HepG2 (cell line): Measurements from ENCODE around the gene NFX1. TPM values are rescaled to one million over a fixed set of nuclear protein-coding genes. Genes with fewer than 3 reads are reported as not detected.
"Not testable (repeated sequence)": the region's sequence is repeated elsewhere in the genome, so short reads cannot be mapped to it uniquely, and the experiment has no call there.

Experiments used
- FOSL2 ChIP-seq: sonication (generic); formaldehyde crosslinking; IDR thresholded peaks from 2 replicates; pipeline ENCODE4 v1.4.0; 2020; ENCODE audit warnings: missing genetic modification reagents
- GATAD1 ChIP-seq: IDR thresholded peaks from 2 replicates; pipeline ENCODE4 v1.6.1; 2016; ENCODE audit warnings: missing genetic modification reagents, missing compliant biosample characterization
- GATAD2A ChIP-seq: IDR thresholded peaks from 2 replicates; pipeline ENCODE4 v1.6.1; 2016
- HINFP ChIP-seq: sonication (generic); formaldehyde crosslinking; IDR thresholded peaks from 2 replicates; pipeline ENCODE4 v1.4.0; 2020; ENCODE audit warnings: low read depth, mild to moderate bottlenecking, missing genetic modification reagents
- HMG20A ChIP-seq: IDR thresholded peaks from 2 replicates; pipeline ENCODE4 v1.6.1; 2016; ENCODE audit warnings: borderline replicate concordance
- HOMEZ ChIP-seq: IDR thresholded peaks from 2 replicates; pipeline ENCODE4 v1.6.1; 2016; ENCODE audit warnings: low read depth
- KAT8 ChIP-seq: IDR thresholded peaks from 2 replicates; pipeline ENCODE4 v1.6.1; 2016; ENCODE audit warnings: missing genetic modification reagents, missing compliant biosample characterization
- KLF16 ChIP-seq, 2 experiments: sonication (generic) in 1 of 2; formaldehyde crosslinking in 1 of 2; IDR thresholded peaks; 2 replicates each; pipeline versions ENCODE4 v1.6.1 to v1.8.0; 2016 to 2023; ENCODE audit warnings: missing genetic modification reagents in 2 of 2, missing compliant biosample characterization in 1 of 2
- MAFF ChIP-seq: IDR thresholded peaks from 2 replicates; pipeline ENCODE4 v1.6.1; 2011; ENCODE audit warnings: low read depth, low read length, improper control_type of control experiment
- MAX ChIP-seq: IDR thresholded peaks from 2 replicates; pipeline ENCODE4 v1.6.1; 2012; ENCODE audit warnings: inconsistent platforms
- PITX1 ChIP-seq: sonication (generic); formaldehyde crosslinking; IDR thresholded peaks from 2 replicates; pipeline ENCODE4 v1.5.1; 2020; ENCODE audit warnings: mild to moderate bottlenecking, missing genetic modification reagents
- RFXAP ChIP-seq: sonication (generic); formaldehyde crosslinking; IDR thresholded peaks from 2 replicates; pipeline ENCODE4 v1.4.0; 2020; ENCODE audit warnings: missing genetic modification reagents, borderline replicate concordance
- SAP130 ChIP-seq: IDR thresholded peaks from 2 replicates; pipeline ENCODE4 v1.6.1; 2016; ENCODE audit warnings: low read depth
- SOX13 ChIP-seq, 3 experiments: fragments of 450-650 bp in 1 of 3; sonication (generic) in 1 of 3; formaldehyde crosslinking in 1 of 3; IDR thresholded peaks in 2 of 3; conservative IDR thresholded peaks in 1 of 3; 2 replicates each; pipeline versions ENCODE4 v1.5.0 to v1.6.1; 2016 to 2020; ENCODE audit warnings: antibody characterized with exemption in 1 of 3, mild to moderate bottlenecking in 1 of 3, missing compliant biosample characterization in 1 of 3, missing genetic modification reagents in 1 of 3, moderate library complexity in 1 of 3
- SP5 ChIP-seq: IDR thresholded peaks from 2 replicates; pipeline ENCODE4 v1.6.1; 2016; ENCODE audit warnings: low read depth, borderline replicate concordance
- TBX2 ChIP-seq: sonication (generic); formaldehyde crosslinking; IDR thresholded peaks from 2 replicates; pipeline ENCODE4 v1.5.0; 2020; ENCODE audit warnings: missing genetic modification reagents, mild to moderate bottlenecking, borderline replicate concordance
- ZNF292 ChIP-seq: sonication (generic); formaldehyde crosslinking; IDR thresholded peaks from 2 replicates; pipeline ENCODE4 v1.8.1; 2022; ENCODE audit warnings: mild to moderate bottlenecking, low read depth, missing genetic modification reagents, borderline replicate concordance
- ZNF33B ChIP-seq: sonication (generic); formaldehyde crosslinking; IDR thresholded peaks from 2 replicates; pipeline ENCODE4 v1.5.1; 2020; ENCODE audit warnings: mild to moderate bottlenecking, missing genetic modification reagents
- ZNF644 ChIP-seq: IDR thresholded peaks from 2 replicates; pipeline ENCODE4 v1.6.1; 2016; ENCODE audit warnings: low read depth
- ZNF687 ChIP-seq: sonication (generic); formaldehyde crosslinking; IDR thresholded peaks from 2 replicates; pipeline ENCODE4 v1.5.1; 2020; ENCODE audit warnings: mild to moderate bottlenecking, missing genetic modification reagents, moderate library complexity
- polyA plus RNA-seq, 8 experiments: library from polyadenylated mRNA; depleted of rRNA in 3 of 8; stranded (reverse) in 7 of 8; unstranded in 1 of 8; fragments of >200 nt; fragmentation: Illumina TruSeq in 4 of 8; extraction: Trizol in 4 of 8; gene quantifications; 2 replicates each; pipeline versions ENCODE4 v1.2.1 to v1.2.3, GENCODE V29; 2011 to 2016; ENCODE audit warnings: low read depth in 4 of 8, missing spikeins in 1 of 8, mixed read lengths in 1 of 8; ENCODE audit not compliant: insufficient read depth in 1 of 8
- total RNA-seq, 5 experiments: library from RNA; depleted of rRNA; stranded (reverse); fragments of >200 nt; fragmentation: Illumina TruSeq; extraction: Trizol; gene quantifications; 2 replicates each; pipeline ENCODE4 v1.2.3, GENCODE V29; 2016; ENCODE audit warnings: low read depth in 1 of 5
- TF ChIP-seq, protein P1 (sequence below): IDR thresholded peaks from 2 replicates; pipeline ENCODE4 v1.6.1; 2016; ENCODE audit warnings: missing genetic modification reagents, missing compliant biosample characterization

The NFX1 gene
- total and polyA plus RNA-seq, 2 of the 13 experiments (the other 11 are each of a cell fraction or from before 2014, with no cell fraction given) = 23.9 to 27.5 TPM

DNA sequence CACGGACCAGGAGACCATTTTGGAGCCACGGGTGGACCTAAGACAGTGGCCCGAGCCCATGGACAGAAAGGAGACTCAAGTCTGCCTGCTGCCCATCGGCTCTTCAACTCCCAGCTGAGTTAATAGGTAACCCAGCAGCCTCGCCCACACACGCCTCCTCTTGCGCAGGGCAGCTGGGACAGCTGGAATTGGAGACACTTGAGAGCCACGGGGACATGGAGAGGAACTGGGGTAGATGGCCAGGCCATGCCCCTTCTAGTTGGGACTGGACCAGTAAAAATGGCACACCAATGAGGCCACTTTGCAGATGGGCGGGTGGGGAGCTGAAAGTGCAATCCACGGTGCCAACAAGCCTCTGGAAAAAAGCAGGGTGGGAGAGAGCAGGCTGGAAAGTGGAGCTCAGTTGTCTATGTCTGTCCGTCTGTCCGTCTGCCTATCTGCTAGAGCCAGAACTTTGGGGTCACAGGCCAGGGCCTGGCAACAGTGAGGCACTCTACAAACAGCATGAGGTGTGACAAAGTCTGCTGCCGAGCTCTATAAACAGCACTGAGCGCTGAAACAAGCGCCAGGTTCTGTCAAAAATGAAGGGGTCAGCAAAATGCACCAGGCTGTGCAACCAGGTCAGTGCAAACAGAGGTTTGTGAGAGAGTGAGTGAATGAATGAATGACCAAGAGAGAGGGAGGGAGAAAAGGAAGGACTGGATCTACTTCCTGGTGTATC is 105.0 kb downstream of the NFX1 start (continued):
- not testable (repeated sequence) for TF ChIP-seq SOX13 (IDR thresholded peaks at IDR 0.05)
- TF ChIP-seq SOX13 (CRISPR knock-in tag; conservative IDR thresholded peaks at IDR 0.05 in 1 of 2, IDR thresholded peaks at IDR 0.05 in 1 of 2) (0 out of 4 replicates have a peak, but pooled peaks of 1 of the 2 experiments have one; percentile 8), HOMEZ (CRISPR knock-in tag) (0 out of 2 replicates have a peak, but pooled peaks have one; percentile 27), GATAD2A (0 out of 2 replicates have a peak, but pooled peaks have one; percentile 21), GATAD1 (CRISPR knock-in tag) (0 out of 2 replicates have a peak, but pooled peaks have one; percentile 36), SP5 (CRISPR knock-in tag) (peak; percentile 47; the same call in 1 of the 2 replicates), MAX (0 out of 2 replicates have a peak, but pooled peaks have one; percentile 36), PITX1 (0 out of 2 replicates have a peak, but pooled peaks have one; percentile 23), KAT8 (CRISPR knock-in tag) (0 out of 2 replicates have a peak, but pooled peaks have one; percentile 36), HINFP (CRISPR knock-in tag) (0 out of 2 replicates have a peak, but pooled peaks have one; percentile 16), ZNF33B (CRISPR knock-in tag) (0 out of 2 replicates have a peak, but pooled peaks have one; percentile 10), SAP130 (CRISPR knock-in tag) (peak; percentile 78), FOSL2 (CRISPR knock-in tag) (0 out of 2 replicates have a peak, but pooled peaks have one; percentile 11), ZNF292 (CRISPR knock-in tag) (peak; percentile 41; the same call in 1 of the 2 replicates), TBX2 (CRISPR knock-in tag) (peak; percentile 15; the same call in 1 of the 2 replicates), ZNF644 (peak; percentile 69; the same call in 1 of the 2 replicates), RFXAP (CRISPR knock-in tag) (peak; percentile 49; the same call in 1 of the 2 replicates), KLF16 (CRISPR knock-in tag; IDR thresholded peaks at IDR 0.05) (0 out of 4 replicates have a peak, but pooled peaks of 1 of the 2 experiments have one; percentile 29), ZNF687 (CRISPR knock-in tag) (peak; percentile 71), HMG20A (CRISPR knock-in tag) (0 out of 2 replicates have a peak, but pooled peaks have one; percentile 21), MAFF (0 out of 2 replicates have a peak, but pooled peaks have one; percentile 35)
- TF ChIP-seq, protein P1, sequence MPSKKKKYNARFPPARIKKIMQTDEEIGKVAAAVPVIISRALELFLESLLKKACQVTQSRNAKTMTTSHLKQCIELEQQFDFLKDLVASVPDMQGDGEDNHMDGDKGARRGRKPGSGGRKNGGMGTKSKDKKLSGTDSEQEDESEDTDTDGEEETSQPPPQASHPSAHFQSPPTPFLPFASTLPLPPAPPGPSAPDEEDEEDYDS (CRISPR knock-in tag) = peak; percentile 87
